GM21529 (cell line): ENCODE data around the gene DNMT3A.
A peak's percentile ranks its signal among the peaks of the same experiment; 100 is the strongest.
"Not testable (repeated sequence)": the region's sequence is repeated elsewhere in the genome, so short reads cannot be mapped to it uniquely, and the experiment has no call there.

Experiments used
- ATAC-seq: cut with Tn5 transposase; IDR thresholded peaks from one replicate; pipeline ENCODE4 v1.9.1; 2021; ENCODE audit not compliant: unreplicated experiment

The DNMT3A gene

DNA sequence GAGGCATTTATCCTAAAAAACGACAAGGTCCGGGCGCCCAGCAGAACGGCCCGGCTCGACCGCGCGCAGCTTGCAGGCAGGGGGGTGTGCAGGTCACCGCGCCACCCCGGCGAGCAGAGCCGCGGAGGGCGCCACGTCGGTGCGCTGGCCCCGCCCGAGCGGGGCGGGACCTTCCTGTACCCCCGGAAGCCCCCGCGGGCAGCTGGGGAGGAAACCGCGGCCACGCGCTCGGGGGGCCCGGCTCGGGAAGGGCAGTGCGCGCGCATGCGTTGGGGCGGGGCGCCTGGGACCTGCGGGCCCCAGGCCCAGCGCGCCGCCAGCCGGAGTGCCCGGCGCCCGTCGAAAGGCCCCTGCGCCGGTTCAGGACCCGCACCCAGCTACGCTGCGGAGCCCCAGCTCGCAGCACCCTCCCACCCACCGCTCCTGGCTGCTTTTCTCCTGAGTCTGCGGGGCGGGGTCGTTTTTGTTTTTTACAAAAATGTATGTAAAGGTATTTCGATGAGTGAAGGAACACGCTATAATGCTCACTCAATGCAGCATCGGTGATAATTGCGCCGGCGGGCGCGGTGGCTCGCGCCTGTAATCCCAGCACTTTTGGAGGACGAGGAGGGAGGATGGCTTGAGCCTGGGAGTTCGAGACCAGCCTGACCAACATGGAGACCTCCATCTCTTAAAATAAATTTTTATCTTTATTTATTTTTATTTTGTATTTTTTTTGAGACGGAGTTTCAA, 125.6 kb downstream of the DNMT3A start:
- ATAC-seq: peak; percentile 63

DNA sequence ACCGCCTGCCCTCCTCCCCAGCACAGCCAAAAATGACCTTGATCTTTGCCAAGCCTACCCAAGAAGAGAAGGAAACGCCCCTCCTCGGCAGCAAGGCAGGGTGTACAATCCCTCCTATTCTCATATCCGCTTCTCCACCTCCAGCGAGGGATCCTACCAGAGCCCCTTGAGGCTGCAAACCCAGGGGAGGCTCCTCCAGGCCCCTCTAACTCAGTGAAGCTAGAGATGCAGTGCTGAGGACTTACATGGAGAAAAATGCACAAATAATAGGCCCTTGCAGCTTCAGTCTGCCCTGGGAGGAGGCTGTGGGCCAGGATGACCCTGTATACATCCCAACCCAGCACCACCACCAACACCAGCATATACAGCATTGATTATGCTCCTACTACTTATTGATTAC, 126.5 kb downstream of the DNMT3A start:
- ATAC-seq: no peak

DNA sequence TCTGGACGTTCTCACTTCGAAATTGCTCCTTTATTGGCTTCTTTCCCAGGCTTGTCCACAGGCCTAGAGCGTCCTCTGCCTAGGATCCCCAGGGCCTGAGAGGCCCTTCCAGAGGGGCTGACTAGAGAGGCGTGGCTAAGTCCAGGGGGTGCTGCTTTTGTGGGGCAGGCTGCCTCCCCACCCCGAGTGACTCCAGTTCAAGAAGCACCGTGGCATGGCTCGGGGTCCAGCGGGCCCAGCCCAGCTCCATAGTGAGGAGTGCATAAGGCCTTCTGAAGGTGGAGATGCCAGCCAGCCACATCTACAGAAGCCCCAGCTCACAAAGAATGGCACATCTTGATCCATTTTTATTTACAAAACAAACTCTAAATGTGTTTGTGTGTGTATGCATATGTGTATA, 128.5 kb downstream of the DNMT3A start:
- ATAC-seq: no peak

DNA sequence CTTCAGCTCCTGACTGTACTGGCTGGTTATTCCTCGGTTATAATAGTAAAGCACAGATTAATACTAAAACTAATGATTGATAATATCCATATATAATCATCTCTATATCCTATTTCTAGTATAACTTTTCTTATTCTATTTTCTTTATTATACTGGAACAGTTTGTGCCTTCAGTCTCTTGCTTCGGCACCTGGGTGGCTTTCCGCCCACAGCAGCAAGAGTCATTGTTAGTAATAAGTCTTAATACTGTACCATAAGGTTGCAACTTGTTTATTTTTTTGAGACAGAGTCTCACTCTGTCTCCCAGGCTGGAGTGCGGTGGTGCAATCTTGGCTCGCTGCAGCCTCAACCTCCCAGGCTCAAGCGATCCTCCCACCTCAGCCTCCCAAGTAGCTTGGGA, 130.8 kb downstream of the DNMT3A start:
- ATAC-seq: not testable (repeated sequence)

DNA sequence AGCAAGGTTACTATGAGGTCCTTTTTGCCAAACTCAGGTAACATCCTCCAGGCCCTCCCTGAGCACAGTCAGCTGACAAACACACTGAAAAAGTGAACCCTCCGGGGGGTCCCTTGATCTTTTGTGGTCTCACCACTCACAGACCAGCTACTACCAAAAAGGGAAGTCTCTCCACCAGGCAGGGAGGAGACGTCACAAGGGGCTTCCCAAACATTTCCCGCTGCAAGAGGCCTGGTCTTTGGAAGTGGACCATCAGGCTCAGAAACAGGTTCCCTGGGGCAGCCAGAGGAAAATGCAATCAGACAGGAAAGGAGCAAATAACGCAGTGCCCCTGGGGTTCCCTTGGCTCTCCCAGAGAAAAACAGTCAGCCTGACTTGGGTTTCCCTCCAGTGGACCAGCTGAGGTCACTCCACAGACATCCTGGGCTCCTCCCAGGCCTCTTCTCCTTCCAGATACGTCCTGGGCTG, 134.6 kb downstream of the DNMT3A start:
- ATAC-seq: no peak

DNA sequence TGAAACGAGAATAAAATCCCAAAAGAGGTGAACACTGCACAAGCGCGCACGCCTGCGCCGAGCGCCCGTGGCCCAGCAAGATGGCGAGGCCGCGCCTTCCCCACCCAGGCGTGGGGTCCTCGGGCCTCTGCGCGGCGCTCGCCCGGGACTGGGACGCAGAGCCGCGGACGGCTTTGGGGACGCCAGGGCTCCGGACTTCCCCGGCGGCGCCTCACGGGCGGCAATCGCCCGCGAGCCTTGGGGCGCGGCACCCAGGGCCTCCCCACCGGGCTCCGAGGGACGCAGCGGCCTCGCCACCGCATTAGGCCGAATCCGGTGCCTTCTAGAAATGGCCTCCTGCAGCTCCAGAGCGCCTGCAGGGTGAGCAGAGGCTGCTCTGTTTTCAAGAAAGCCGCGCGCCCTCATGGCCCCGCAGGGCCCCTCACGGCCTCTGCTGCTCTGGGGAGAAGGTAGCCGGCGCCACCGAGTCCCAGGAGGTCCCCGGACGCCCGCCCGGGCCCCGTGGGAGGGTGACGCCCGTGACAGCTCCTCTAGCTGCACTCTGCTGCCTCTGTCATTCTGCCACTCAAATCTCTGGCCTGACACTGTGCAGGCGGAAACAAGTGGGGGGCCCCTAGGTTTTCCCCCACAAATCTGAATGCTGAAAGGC, 137.4 kb downstream of the DNMT3A start:
- no peak for ATAC-seq

DNA sequence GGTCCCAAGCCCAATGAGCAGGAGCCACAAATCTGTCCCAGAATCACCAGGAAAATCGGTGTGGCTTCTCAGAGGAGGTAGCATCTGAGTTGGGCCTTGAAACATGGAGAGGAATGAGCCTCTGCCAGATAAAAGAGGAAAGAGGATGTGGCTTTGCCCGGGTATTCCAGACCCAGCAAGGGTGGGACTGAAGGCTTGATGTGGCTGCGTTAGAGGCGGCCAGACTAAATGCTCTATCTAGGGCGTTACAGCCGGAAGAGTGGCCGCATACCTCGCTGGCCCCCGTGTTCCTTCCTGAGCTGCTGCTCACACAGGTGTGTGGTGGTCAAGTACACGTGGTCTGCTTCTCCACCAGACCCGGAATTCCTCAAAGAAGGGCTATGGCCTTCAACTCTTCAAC, 139.4 kb downstream of the DNMT3A start:
- ATAC-seq: no peak

DNA sequence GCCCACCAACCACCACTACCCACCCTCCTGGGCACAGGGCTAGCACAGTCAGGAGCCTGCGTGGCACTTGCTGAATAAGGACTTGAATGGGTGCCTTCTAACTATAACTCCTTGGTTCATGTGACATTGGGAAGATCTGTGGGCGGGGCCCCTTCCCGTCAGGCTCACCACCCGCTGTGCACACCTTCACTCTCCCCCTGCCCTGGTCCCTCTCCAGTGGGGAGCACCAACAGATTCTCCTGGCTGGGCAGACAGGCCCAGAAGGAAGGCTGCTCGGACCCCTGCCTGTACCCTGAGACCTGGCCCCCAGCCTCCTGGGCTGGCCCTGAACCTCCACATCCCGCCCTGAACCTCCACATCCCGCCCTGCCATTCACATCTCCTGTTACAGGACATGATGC, 139.9 kb downstream of the DNMT3A start:
- ATAC-seq: no peak

DNA sequence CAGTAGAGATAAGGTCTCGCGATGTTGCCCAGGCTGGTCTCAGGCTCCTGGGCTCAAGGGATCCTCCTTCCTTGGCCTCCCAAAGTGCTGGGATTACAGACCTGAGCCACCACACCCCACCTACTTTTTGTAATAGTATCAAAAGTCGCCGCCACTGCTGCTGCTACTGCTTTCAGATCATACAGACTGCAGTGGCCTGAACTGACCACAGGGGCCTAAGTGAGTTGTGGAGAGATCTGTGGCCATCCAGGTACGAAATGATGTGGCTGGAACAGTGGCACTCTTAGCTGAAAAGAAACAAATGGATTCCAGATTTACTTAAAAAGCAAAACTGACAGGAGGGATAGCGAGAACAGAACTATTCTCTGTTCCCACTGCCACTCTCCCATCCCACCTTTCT, 140.5 kb downstream of the DNMT3A start:
- ATAC-seq: no peak

DNA sequence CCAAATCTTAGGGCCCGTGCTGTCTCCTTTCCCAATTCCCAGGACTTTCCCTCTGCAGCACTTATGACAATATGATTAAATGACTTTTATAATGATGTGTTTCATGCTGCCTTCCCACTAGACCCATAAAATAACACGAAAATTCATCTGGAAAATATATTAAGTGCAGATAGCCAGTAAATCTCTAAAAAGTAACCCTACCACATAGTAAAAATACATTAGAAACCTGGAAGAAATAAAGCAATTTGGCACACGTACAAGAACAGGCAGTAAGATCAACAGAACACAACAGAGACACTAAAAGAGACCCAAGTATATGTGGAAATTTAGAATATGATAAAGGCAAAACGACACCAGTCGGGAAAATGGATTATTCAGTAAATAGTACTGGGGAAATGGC, 143.1 kb downstream of the DNMT3A start:
- no peak for ATAC-seq

DNA sequence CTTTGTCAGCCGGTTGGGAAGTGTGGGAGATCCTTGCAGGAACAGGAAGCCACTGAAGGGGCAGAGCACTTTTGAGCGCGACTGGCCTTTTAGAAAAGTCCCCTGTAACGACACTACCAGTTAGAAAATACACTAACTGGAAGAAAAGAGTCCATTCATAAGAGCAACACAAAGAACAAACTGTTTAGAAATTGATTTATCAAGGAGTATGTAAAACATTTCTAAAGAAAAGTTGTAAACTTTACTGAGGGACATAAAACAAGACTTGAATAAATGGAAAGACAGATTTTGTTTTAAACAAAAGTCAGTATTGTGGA, 143.6 kb downstream of the DNMT3A start:
- ATAC-seq: no peak

DNA sequence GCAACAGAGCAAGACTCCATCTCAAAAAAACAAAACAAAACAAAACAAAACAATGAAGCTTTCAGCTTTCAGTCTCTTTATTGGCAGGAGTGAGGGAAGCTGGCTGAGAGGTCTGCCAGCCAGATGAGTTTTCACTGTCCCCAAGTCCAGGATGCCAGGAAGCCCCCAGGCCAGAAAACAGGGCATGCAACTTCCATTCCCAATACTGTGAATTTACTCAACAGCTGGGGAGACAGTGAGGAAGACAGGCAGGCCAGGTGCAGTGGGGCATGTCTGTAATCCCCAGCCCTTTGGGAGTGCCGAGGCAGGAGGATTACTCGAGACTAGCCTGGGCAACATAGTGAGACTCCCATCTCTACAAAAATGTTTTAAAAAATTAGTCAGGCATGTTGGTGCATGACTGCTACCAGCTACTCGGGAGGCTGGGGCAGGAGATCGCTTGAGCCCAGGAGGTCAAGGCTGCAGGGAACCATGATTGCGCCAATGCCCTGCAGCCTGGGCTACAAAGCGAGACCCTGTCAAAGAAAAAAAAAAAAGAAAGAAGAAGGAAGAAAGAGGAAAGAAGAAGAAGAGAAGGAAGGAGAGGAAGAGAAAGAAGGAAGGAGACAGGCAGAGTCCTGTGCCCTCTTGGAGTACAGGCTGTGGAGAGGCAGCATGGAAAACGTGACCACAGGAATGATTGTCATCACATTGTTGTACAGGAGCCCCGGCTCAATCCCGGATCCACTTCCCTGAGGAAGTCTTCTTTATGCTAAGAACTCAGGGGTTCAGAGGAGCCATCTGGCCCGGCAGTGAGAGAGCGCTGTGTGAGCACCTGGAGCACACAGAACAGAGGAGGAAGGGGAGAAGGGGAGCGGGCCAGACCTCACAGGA, 144.2 kb downstream of the DNMT3A start:
- no peak for ATAC-seq

DNA sequence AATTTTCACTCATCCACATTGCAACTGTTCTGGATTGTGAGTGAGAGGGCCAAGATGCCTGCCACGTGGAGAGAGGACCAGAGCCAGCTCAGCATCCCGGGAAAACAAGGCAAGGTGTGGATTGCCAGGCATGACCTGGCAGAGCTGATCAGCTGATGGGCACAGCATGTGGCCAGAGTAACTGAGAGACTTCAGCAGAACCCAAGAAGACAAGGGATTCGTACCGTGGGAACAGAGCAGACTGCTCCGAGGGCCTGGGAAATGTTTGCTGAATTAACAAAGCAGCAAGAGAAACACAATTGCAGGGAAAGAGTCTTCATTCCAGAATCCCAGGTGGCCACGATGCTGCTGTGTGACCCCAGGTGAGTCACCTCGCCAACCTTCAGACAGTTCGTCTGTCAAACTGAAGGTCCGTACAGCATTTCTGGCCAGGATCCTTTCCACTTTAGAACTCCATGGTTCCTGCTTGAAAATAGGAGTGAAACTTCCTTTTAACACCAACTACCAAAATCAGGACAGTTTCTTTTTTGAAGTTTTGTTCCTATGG, 147.1 kb downstream of the DNMT3A start:
- no peak for ATAC-seq

DNA sequence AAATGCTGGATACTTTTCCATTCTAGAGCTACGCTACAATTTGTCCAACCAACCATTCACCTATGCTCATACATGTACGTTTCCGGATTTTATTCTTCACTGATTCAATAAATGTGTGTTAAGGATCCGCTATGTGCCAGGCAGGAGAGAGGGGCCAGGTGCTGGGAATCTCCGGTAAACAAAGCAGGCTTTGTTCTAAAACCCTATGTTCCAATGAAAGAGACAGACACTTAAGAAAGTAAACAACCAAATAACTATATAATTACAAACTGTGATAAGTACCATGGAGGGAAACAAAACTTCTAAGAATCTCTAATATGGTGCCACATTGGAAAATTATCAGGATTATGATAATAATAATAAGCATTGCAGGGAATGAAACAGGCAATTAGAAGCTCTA, 151.2 kb downstream of the DNMT3A start:
- ATAC-seq: no peak

DNA sequence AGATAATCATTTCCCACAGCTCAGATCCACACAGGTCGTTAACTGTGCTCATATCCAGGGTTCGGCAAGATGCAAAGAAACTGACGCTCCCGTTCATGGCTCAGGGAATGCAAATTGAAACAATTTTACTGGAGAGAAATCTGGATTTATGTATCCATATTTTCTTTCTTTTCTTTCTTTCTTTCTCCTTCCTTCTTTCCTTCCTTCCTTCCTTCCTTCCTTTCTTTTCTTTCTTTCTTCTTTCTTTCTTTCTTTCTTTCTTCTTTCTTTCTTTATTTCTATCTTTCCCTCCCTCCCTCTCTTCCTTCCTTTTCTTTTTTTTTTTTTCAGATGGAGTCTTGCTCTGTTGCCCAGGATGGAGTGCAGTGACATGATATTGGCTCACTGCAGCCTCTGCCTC, 153.3 kb downstream of the DNMT3A start:
- ATAC-seq: no peak

DNA sequence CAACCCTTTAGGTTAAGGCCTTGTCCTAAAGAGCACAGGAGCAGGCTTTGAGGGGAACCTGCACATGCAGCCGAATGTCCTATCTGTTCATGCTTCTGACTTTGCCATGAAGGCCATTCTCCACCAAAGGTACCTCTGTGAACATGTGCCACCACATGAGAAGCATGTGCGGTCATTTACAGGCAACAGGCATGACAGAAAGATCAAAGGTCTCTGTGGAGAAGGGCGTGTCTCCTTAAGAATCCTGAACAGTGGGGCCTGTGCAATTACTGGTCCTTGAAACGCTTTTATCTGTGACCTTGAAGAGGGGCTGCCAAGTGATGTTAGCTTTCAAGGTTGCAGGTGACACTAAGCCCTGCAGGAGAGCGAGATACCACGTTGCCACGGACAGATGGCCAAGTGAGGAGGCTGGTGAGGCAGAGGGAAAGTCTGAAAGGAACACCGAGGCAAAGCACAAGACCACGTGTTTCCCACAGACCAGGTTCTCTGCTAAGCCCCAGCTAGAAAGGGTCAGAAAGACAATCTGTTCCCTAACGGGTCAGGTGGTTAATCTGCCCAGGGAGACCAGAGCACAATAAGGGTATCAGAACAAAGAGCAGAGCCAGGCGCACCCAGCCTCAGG, 153.9 kb downstream of the DNMT3A start:
- no peak for ATAC-seq

DNA sequence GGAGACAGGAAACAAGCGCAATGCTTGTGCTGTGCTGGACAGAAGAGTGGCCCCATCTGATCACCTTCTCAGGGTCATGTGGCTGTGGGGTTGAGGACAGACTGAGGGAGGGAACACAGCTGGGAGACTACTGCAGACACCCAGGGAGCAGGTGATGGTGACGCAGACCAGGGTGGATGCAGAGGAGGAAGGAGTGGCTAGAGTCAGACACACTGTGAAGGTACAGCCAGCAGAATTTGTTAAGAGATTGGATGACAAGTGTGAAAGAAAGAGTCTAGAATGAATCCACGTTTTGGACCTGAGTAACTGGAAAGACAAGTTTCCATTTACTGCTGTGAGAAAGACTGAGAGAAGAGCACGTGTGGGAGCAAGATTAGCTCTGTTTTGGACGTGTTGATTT, 157.5 kb downstream of the DNMT3A start:
- ATAC-seq: no peak

DNA sequence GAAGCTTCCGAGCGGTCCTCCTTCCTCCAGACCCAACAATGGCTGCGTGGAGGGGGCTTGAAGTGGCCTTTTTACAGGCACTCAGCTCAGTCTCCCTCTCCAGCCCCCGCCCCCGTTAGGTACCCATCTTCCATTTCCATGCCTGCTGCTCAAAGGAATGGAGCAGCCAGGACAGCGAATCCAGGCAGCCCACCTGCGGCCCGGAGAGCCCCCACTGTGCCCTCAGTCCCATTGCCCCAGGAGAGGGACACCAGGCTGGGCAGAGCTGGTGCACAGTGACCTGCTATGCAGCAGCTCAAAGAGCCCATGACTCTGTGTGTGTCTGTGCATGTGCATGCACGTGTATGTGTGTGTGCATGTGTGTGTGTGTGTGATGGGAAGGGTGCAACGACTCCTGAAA, 162.7 kb downstream of the DNMT3A start:
- no peak for ATAC-seq
